SJCRH30 (cell line): Measurements from ENCODE around the gene IL17A. TPM values are rescaled to one million over a fixed set of nuclear protein-coding genes. Genes with fewer than 3 reads are reported as not detected.

Experiments
- DNase-seq, 2 experiments: peaks; one replicate each; pipeline ENCODE4 v3.0.0-alpha.2; 2015 to 2020
- H3K27ac ChIP-seq: fragments of 250-450 bp; sonication (Bioruptor Pico); 2 replicates; pipeline ENCODE4 v1.5.1; 2020; ENCODE audit warnings: mild to moderate bottlenecking, moderate library complexity
- H3K27me3 ChIP-seq: fragments of 250-450 bp; sonication (Bioruptor Pico); 2 replicates; pipeline ENCODE4 v1.5.1; 2020; ENCODE audit warnings: mild to moderate bottlenecking, moderate library complexity
- H3K36me3 ChIP-seq: fragments of 250-450 bp; sonication (Bioruptor Pico); 2 replicates; pipeline ENCODE4 v1.5.1; 2020; ENCODE audit warnings: mild to moderate bottlenecking, moderate library complexity
- H3K4me1 ChIP-seq: fragments of 250-450 bp; sonication (Bioruptor Pico); 2 replicates; pipeline ENCODE4 v1.5.1; 2020; ENCODE audit warnings: mild to moderate bottlenecking, moderate library complexity
- H3K4me3 ChIP-seq: fragments of 250-450 bp; sonication (Bioruptor Pico); 2 replicates; pipeline ENCODE4 v1.5.1; 2020; ENCODE audit warnings: mild to moderate bottlenecking, moderate library complexity
- H3K9me3 ChIP-seq: fragments of 250-450 bp; sonication (Bioruptor Pico); replicated peaks from 2 replicates; pipeline ENCODE4 v1.5.1; 2020; ENCODE audit warnings: mild to moderate bottlenecking, moderate library complexity
- total RNA-seq: library from RNA; depleted of rRNA; stranded (reverse); fragments of >200 nt; shearing (Covaris generic); gene quantifications from 2 replicates; pipeline ENCODE4 v1.2.3, GENCODE V29; 2014; rRNA removed

IL17A gene
- total RNA-seq = not detected in 2 replicates

GRCh38 chr6:52186075-52186474, at the start of gene IL17A:
Gene IL17A (plus strand): TSS chr6:52186375. CDS start chr6:52186432, 57 bp downstream.
- Histone ChIP-seq H3K36me3 (no peaks in the 10 kb centered on the region), H3K27ac (no peak within 1 kb of the TSS), H3K9me3 (no peaks in the 10 kb centered on the region), H3K4me1 (peaks cover under 1% of the 10 kb centered on the region), H3K4me3 (no peak within 1 kb of the TSS), H3K27me3 (no peaks in the 10 kb centered on the region)
- DNase-seq = no peak

GRCh38 chr6:52136934-52137467, 49.2 kb upstream of the IL17A start:
- H3K4me1 ChIP-seq = peaks cover 54% of the 10 kb centered on the region
- DNase-seq = no peak
- peak overlapping the region; percentile 63 for H3K4me3 ChIP-seq
- no peaks in the 10 kb centered on the region for H3K9me3 ChIP-seq
- peak overlapping the region; percentile 79 for H3K27ac ChIP-seq
- H3K36me3 ChIP-seq = peaks cover 19% of the 10 kb centered on the region
- H3K27me3 ChIP-seq = no peaks in the 10 kb centered on the region

DNA sequence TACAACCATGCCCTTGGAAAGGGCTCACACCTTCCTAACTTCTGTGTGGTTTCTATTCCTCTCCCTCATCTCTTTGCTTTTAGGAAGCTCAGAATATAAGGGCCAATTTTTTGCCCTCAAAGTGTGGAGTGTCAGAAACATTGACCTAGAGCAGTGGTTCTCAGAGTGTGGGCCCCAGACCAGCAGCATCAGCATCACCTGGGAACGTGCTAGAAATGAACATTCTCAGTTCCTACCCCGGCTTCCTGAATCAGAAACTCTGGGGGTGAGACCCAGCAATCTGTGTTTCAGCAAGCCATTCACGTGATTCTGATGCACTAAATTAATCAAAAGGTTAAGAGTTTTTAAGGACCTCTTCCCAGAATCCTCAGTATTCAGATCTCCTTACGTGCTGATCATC, 47.9 kb upstream of the IL17A start:
- Histone ChIP-seq H3K9me3 (no peaks in the 10 kb centered on the region), H3K4me1 (peaks cover 57% of the 10 kb centered on the region), H3K4me3 (peak overlapping the region; percentile 63), H3K27me3 (no peaks in the 10 kb centered on the region), H3K36me3 (peaks cover 27% of the 10 kb centered on the region), H3K27ac (no peak overlapping the region)
- no peak for DNase-seq

- DNase-seq = no peak
Observed at GRCh38 chr6:52139985-52140680, 46.0 kb upstream of the IL17A start.

GRCh38 chr6:52141596-52141995, 44.6 kb upstream of the IL17A start:
- no peaks in the 10 kb centered on the region for H3K27me3 ChIP-seq
- no peak overlapping the region for H3K27ac ChIP-seq
- H3K9me3 ChIP-seq = no peaks in the 10 kb centered on the region
- peaks cover 52% of the 10 kb centered on the region for H3K4me1 ChIP-seq
- peaks cover 57% of the 10 kb centered on the region for H3K36me3 ChIP-seq
- DNase-seq = no peak
- H3K4me3 ChIP-seq = peak overlapping the region; percentile 63

More at GRCh38 chr6:52139985-52140680, 46.0 kb upstream of the IL17A start:
- H3K36me3 ChIP-seq = peaks cover 42% of the 10 kb centered on the region
- H3K9me3 ChIP-seq = no peaks in the 10 kb centered on the region
- H3K4me3 ChIP-seq = peak overlapping the region; percentile 63
- H3K27me3 ChIP-seq = no peaks in the 10 kb centered on the region
- peaks cover 59% of the 10 kb centered on the region for H3K4me1 ChIP-seq
- no peak overlapping the region; the same call in 1 of the 2 replicates for H3K27ac ChIP-seq

GRCh38 chr6:52142556-52142955, 43.6 kb upstream of the IL17A start:
- no peaks in the 10 kb centered on the region for H3K27me3 ChIP-seq
- H3K4me1 ChIP-seq = peaks cover 52% of the 10 kb centered on the region
- H3K4me3 ChIP-seq = no peak overlapping the region
- no peaks in the 10 kb centered on the region for H3K9me3 ChIP-seq
- peaks cover 66% of the 10 kb centered on the region for H3K36me3 ChIP-seq
- DNase-seq = no peak
- H3K27ac ChIP-seq = no peak overlapping the region

- Histone ChIP-seq H3K4me1 (peaks cover 52% of the 10 kb centered on the region), H3K9me3 (no peaks in the 10 kb centered on the region), H3K27me3 (no peaks in the 10 kb centered on the region), H3K36me3 (peaks cover 74% of the 10 kb centered on the region), H3K27ac (peak overlapping the region; percentile 87), H3K4me3 (no peak overlapping the region)
- peak; percentile 92 to 94 for DNase-seq
Observed at GRCh38 chr6:52143551-52143950, 42.6 kb upstream of the IL17A start.

- H3K27me3 ChIP-seq = no peaks in the 10 kb centered on the region
- no peak overlapping the region for H3K4me3 ChIP-seq
- H3K36me3 ChIP-seq = peaks cover 75% of the 10 kb centered on the region
- peak overlapping the region; percentile 87 for H3K27ac ChIP-seq
- no peak for DNase-seq
- no peaks in the 10 kb centered on the region for H3K9me3 ChIP-seq
- H3K4me1 ChIP-seq = peaks cover 52% of the 10 kb centered on the region
Observed at GRCh38 chr6:52144196-52145076, 41.7 kb upstream of the IL17A start.

- Histone ChIP-seq H3K36me3 (peaks cover 79% of the 10 kb centered on the region), H3K27me3 (no peaks in the 10 kb centered on the region), H3K4me3 (no peak overlapping the region), H3K9me3 (no peaks in the 10 kb centered on the region), H3K27ac (no peak overlapping the region), H3K4me1 (peaks cover 32% of the 10 kb centered on the region)
- DNase-seq = no peak
Observed at GRCh38 chr6:52146851-52147445, 39.2 kb upstream of the IL17A start.

- Histone ChIP-seq H3K27ac (no peak overlapping the region), H3K36me3 (peaks cover 66% of the 10 kb centered on the region), H3K9me3 (no peaks in the 10 kb centered on the region), H3K4me3 (no peak overlapping the region), H3K4me1 (peaks cover 16% of the 10 kb centered on the region), H3K27me3 (no peaks in the 10 kb centered on the region)
- DNase-seq = no peak
Observed at GRCh38 chr6:52149076-52149475, 37.1 kb upstream of the IL17A start.

DNA sequence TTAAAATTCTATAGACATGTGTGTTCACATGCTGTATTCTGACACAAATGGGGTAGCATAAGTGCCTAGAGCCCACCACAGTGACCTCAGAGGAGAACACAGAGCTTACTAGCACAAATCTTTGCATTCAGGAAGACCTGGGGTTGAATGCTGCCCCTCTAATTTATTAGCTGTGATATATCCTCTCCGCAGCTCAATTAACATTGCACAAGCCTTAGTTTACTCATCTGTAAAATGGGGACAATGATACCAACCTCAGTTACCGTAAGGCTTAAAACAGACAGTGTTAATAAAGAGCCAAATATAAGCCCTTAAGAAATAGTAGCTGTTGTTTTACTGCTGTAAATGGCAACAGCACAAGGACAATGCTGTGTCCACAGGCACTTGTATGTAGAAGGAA, 36.2 kb upstream of the IL17A start:
- no peaks in the 10 kb centered on the region for H3K9me3 ChIP-seq
- H3K4me3 ChIP-seq = no peak overlapping the region
- H3K27ac ChIP-seq = no peak overlapping the region
- peaks cover 57% of the 10 kb centered on the region for H3K36me3 ChIP-seq
- H3K27me3 ChIP-seq = no peaks in the 10 kb centered on the region
- H3K4me1 ChIP-seq = peaks cover 16% of the 10 kb centered on the region
- DNase-seq = no peak

DNA sequence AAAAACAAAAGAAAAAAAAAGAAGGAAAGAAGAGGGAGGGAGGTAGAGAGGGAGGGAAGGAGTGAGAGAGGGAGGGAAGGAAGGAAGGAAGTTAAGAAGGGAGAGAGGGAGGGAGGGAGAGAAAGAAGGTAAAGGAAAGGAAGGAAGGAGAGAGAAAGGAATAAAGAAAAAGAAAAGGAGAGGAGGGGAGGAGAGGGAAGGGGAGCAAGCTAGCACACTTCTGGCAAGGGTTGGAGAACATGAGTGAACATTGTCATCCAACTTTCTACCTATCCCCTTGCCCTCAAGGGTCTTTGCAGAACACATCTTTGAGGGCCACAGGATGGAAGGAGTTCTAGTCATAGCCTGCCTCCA, 34.1 kb upstream of the IL17A start:
- H3K27ac ChIP-seq = no peak overlapping the region

GRCh38 chr6:52152711-52153160, 33.4 kb upstream of the IL17A start:
- no peak for DNase-seq
- Histone ChIP-seq H3K27ac (no peak overlapping the region), H3K4me3 (no peak overlapping the region), H3K4me1 (peaks cover 37% of the 10 kb centered on the region), H3K9me3 (no peaks in the 10 kb centered on the region), H3K36me3 (peaks cover 29% of the 10 kb centered on the region), H3K27me3 (no peaks in the 10 kb centered on the region)

More for the DNA sequence above, 34.1 kb upstream of the IL17A start:
- Histone ChIP-seq H3K9me3 (no peaks in the 10 kb centered on the region), H3K4me3 (no peak overlapping the region), H3K4me1 (peaks cover 32% of the 10 kb centered on the region), H3K36me3 (peaks cover 36% of the 10 kb centered on the region), H3K27me3 (no peaks in the 10 kb centered on the region)
- no peak for DNase-seq

DNA sequence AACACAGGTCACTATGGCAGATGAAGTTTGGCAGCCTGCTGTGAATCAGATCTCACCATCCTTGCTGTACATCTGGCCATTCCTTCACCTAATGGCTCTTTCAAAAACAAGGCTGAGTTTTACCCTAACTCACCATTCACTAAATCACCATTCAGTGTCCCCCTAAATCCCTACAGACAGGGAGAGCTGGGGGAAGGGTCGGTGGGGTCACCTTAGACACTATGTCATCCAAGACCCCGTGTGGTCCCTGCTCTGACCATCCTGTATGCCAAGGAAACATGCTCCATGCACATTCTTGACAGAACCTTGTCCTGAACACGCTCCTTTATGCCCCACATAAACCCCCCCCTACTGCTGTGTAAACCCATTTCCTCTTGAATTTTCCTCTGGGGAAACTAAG, 31.8 kb upstream of the IL17A start:
- Histone ChIP-seq H3K4me3 (no peak overlapping the region), H3K9me3 (no peaks in the 10 kb centered on the region), H3K27me3 (no peaks in the 10 kb centered on the region), H3K27ac (peak overlapping the region; percentile 76), H3K4me1 (peaks cover 38% of the 10 kb centered on the region), H3K36me3 (peaks cover 13% of the 10 kb centered on the region)
- no peak for DNase-seq
